Effector CD4-positive, alpha-beta T cell (primary cell): ENCODE measurements around the gene TTI1.
"Not testable (repeated sequence)": the region's sequence is repeated elsewhere in the genome, so short reads cannot be mapped to it uniquely, and the experiment has no call there.

Experiments used
- DNase-seq: peaks from one replicate; pipeline ENCODE4 v3.0.0-alpha.2; 2020

Gene TTI1

GRCh38 chr20:37986873-37987601 lies 46.2 kb downstream of the TTI1 start:
- no peak for DNase-seq

GRCh38 chr20:37986044-37986858 lies 47.0 kb downstream of the TTI1 start:
- no peak for DNase-seq

GRCh38 chr20:37984018-37984785 lies 49.1 kb downstream of the TTI1 start:
- no peak for DNase-seq

- DNase-seq: no peak
Observed at GRCh38 chr20:37983286-37983685, 50.0 kb downstream of the TTI1 start.

GRCh38 chr20:37981568-37981967 lies 51.7 kb downstream of the TTI1 start:
- DNase-seq: no peak

GRCh38 chr20:37980876-37981275 lies 52.4 kb downstream of the TTI1 start:
- no peak for DNase-seq

GRCh38 chr20:37980383-37980782 lies 52.9 kb downstream of the TTI1 start:
- no peak for DNase-seq

GRCh38 chr20:37979021-37979985 lies 54.0 kb downstream of the TTI1 start:
- DNase-seq: no peak

- no peak for DNase-seq
Observed at GRCh38 chr20:37977786-37978185, 55.5 kb downstream of the TTI1 start.

GRCh38 chr20:37977338-37977737 lies 55.9 kb downstream of the TTI1 start:
- DNase-seq: no peak

- no peak for DNase-seq
Observed at GRCh38 chr20:37976887-37977286, 56.4 kb downstream of the TTI1 start.

- DNase-seq: no peak
Observed at GRCh38 chr20:37973059-37973910, 60.0 kb downstream of the TTI1 start.

- DNase-seq: no peak
Observed at GRCh38 chr20:37972256-37973058, 60.8 kb downstream of the TTI1 start.

GRCh38 chr20:37971561-37972127 lies 61.6 kb downstream of the TTI1 start:
- no peak for DNase-seq

- DNase-seq: no peak
Observed at GRCh38 chr20:37970856-37971245, 62.4 kb downstream of the TTI1 start.

GRCh38 chr20:37969949-37970855 lies 63.1 kb downstream of the TTI1 start:
- no peak for DNase-seq

- DNase-seq: no peak
Observed at GRCh38 chr20:37968841-37969401, 64.3 kb downstream of the TTI1 start.

GRCh38 chr20:37963483-37963882 lies 69.8 kb downstream of the TTI1 start:
- not testable (repeated sequence) for DNase-seq

- DNase-seq: no peak
Observed at GRCh38 chr20:37961066-37961465, 72.2 kb downstream of the TTI1 start.
